ENCODE data around the gene TDP2.

Gene TDP2

GRCh38 chr6:24694198-24694597 is 27.5 kb upstream of the TDP2 start:
- TF ChIP-seq CTCF (IDR thresholded peaks at IDR 0.05), result no peak
- intact Hi-C loops (cut with DNase I; ENCODE audit: low total_unique reads), result no loop called here
- Histone ChIP-seq H3K27ac (no peak overlapping the region), H3K4me1 (peaks cover 0 to 11% (median under 1%) of the 10 kb centered on the region in 4 donors), H3K9me3 (no peaks in the 10 kb centered on the region), H3K4me3 (no peak overlapping the region), H3K27me3 (no peaks in the 10 kb centered on the region), H3K36me3 (peaks cover 0 to 3% (median 0%) of the 10 kb centered on the region in 3 donors)
- no peak for DNase-seq

- no peak overlapping the region for H3K4me3 ChIP-seq
- intact Hi-C loops (cut with DNase I; ENCODE audit: low total_unique reads), result no loop called here
- DNase-seq, result no peak
- H3K4me1 ChIP-seq, result peaks cover 0 to 10% (median 0%) of the 10 kb centered on the region in 4 donors
- no peak overlapping the region for H3K27ac ChIP-seq
- H3K9me3 ChIP-seq, result no peaks in the 10 kb centered on the region
- peaks cover 0 to 3% (median 0%) of the 10 kb centered on the region in 3 donors for H3K36me3 ChIP-seq
- H3K27me3 ChIP-seq, result no peaks in the 10 kb centered on the region
- no peak for TF ChIP-seq CTCF (IDR thresholded peaks at IDR 0.05)
These were observed 26.3 kb upstream of the TDP2 start for GRCh38 chr6:24692848-24693592.

GRCh38 chr6:24692415-24692814 is 25.7 kb upstream of the TDP2 start:
- Histone ChIP-seq H3K4me1 (peaks cover 0 to 10% (median 0%) of the 10 kb centered on the region in 4 donors), H3K9me3 (no peaks in the 10 kb centered on the region), H3K4me3 (no peak overlapping the region), H3K27me3 (no peaks in the 10 kb centered on the region), H3K36me3 (peaks cover 0 to 3% (median 0%) of the 10 kb centered on the region in 3 donors), H3K27ac (no peak overlapping the region)
- no peak for TF ChIP-seq CTCF (IDR thresholded peaks at IDR 0.05)
- intact Hi-C loops (cut with DNase I; ENCODE audit: low total_unique reads), result no loop called here
- DNase-seq, result no peak

- no peaks in the 10 kb centered on the region for H3K27me3 ChIP-seq
- intact Hi-C loops (cut with DNase I; ENCODE audit: low total_unique reads), result no loop called here
- peaks cover 0 to 3% (median 0%) of the 10 kb centered on the region in 3 donors for H3K36me3 ChIP-seq
- TF ChIP-seq CTCF (IDR thresholded peaks at IDR 0.05), result no peak
- H3K9me3 ChIP-seq, result no peaks in the 10 kb centered on the region
- peaks cover 0 to 10% (median 0%) of the 10 kb centered on the region in 4 donors for H3K4me1 ChIP-seq
- no peak for DNase-seq
- no peak overlapping the region for H3K27ac ChIP-seq
- no peak overlapping the region for H3K4me3 ChIP-seq
These were observed 25.3 kb upstream of the TDP2 start for GRCh38 chr6:24692003-24692402.

- intact Hi-C loops (cut with DNase I; ENCODE audit: low total_unique reads), result no loop called here
- peaks cover 0 to 10% (median 0%) of the 10 kb centered on the region in 4 donors for H3K4me1 ChIP-seq
- H3K36me3 ChIP-seq, result peaks cover 0 to 3% (median 0%) of the 10 kb centered on the region in 3 donors
- no peak overlapping the region for H3K4me3 ChIP-seq
- no peaks in the 10 kb centered on the region for H3K27me3 ChIP-seq
- no peak for TF ChIP-seq CTCF (IDR thresholded peaks at IDR 0.05)
- no peak for DNase-seq
- H3K27ac ChIP-seq, result no peak overlapping the region
- H3K9me3 ChIP-seq, result no peaks in the 10 kb centered on the region
These were observed 24.9 kb upstream of the TDP2 start for GRCh38 chr6:24691550-24691949.
